Caco-2 (cell line): ENCODE measurements around the gene UPP1. TPM values are rescaled to one million over a fixed set of nuclear protein-coding genes. Genes with fewer than 3 reads are reported as not detected.
"Not testable (repeated sequence)": the region's sequence is repeated elsewhere in the genome, so short reads cannot be mapped to it uniquely, and the experiment has no call there.

Source experiments
- BruUV-seq: library from RNA; stranded (reverse); fragments of 400-500 nt; replicated peaks from 2 replicates; lab custom pipeline; 2021; lab: Mats Ljungman, UMichigan
- CTCF ChIA-PET: fragments of 300-600 bp; sonication (Branson Sonifier 250); formaldehyde crosslinking; loops from one replicate; lab custom pipeline; 2022; ENCODE audit warnings: antibody characterized with exemption; lab: Charles Lee
- POLR2A ChIA-PET: fragments of 300-600 bp; sonication (Branson Sonifier 250); formaldehyde crosslinking; loops from one replicate; lab custom pipeline; 2022; ENCODE audit warnings: antibody characterized with exemption; lab: Charles Lee
- DNase-seq, 2 experiments: peaks; one replicate each; pipeline versions ENCODE4 v3.0.0 to v3.0.0-alpha.2; 2020 to 2022
- H3K27me3 ChIP-seq: replicated peaks from 2 replicates; pipeline ENCODE4 v1.6.0; 2011; ENCODE audit warnings: low read length; ENCODE audit not compliant: control insufficient read depth, insufficient read depth
- H3K36me3 ChIP-seq: 2 replicates; pipeline ENCODE4 v1.5.1; 2011; ENCODE audit warnings: low read length; ENCODE audit not compliant: control insufficient read depth, insufficient read depth
- H3K4me1 ChIP-seq: fragments of 250-450 bp; sonication (Bioruptor Pico); 2 replicates; pipeline ENCODE4 v1.5.1; 2020; ENCODE audit warnings: mild to moderate bottlenecking
- H3K4me3 ChIP-seq: 2 replicates; pipeline ENCODE4 v1.5.1; 2011; ENCODE audit warnings: low read depth, mild to moderate bottlenecking, control low read depth, low read length
- H3K9me3 ChIP-seq: fragments of 250-450 bp; sonication (Bioruptor Pico); 2 replicates; pipeline ENCODE4 v1.5.1; 2020; ENCODE audit warnings: mild to moderate bottlenecking, moderate library complexity
- H3K27ac Mint-ChIP-seq: one replicate; pipeline ENCODE4 v1.8.0; 2022; ENCODE audit warnings: mixed read lengths; ENCODE audit not compliant: unreplicated experiment
- H3K27me3 Mint-ChIP-seq: one replicate; pipeline ENCODE4 v1.8.0; 2022; ENCODE audit warnings: mixed read lengths; ENCODE audit not compliant: insufficient read depth, unreplicated experiment
- H3K36me3 Mint-ChIP-seq: one replicate; pipeline ENCODE4 v1.8.0; 2022; ENCODE audit warnings: mild to moderate bottlenecking, mixed read lengths; ENCODE audit not compliant: insufficient read depth, unreplicated experiment
- H3K4me1 Mint-ChIP-seq: one replicate; pipeline ENCODE4 v1.8.0; 2022; ENCODE audit warnings: low read depth, mixed read lengths; ENCODE audit not compliant: unreplicated experiment
- H3K4me3 Mint-ChIP-seq: one replicate; pipeline ENCODE4 v1.8.0; 2022; ENCODE audit warnings: mild to moderate bottlenecking, moderate library complexity, mixed read lengths; ENCODE audit not compliant: unreplicated experiment
- H3K9me3 Mint-ChIP-seq: one replicate; pipeline ENCODE4 v1.8.0; 2022; ENCODE audit warnings: mixed read lengths; ENCODE audit not compliant: unreplicated experiment
- intact Hi-C: fragments of 100-400 bp; cut with micrococcal nuclease; formaldehyde crosslinking; loops from one replicate; pipeline ENCODE4 v1.10.0; 2022; ENCODE audit not compliant: unreplicated experiment
- total RNA-seq: library from RNA; stranded (reverse); gene quantifications from 2 replicates; pipeline ENCODE4 v1.2.3, GENCODE V29; 2022
- TF ChIP-seq, protein P1 (sequence below), 2 experiments: fragments of 200-600 bp in 1 of 2; IDR thresholded peaks; 1 replicate in 1 of 2; 2 replicates in 1 of 2; pipeline versions ENCODE4 v1.5.1 to v1.8.0; 2011 to 2022; ENCODE audit warnings: antibody characterized with exemption in 1 of 2, control low read depth in 1 of 2, inconsistent platforms in 1 of 2, low read depth in 1 of 2, low read length in 1 of 2, mild to moderate bottlenecking in 1 of 2, moderate library complexity in 1 of 2; ENCODE audit not compliant: insufficient read depth in 1 of 2, severe bottlenecking in 1 of 2, unreplicated experiment in 1 of 2

UPP1 gene
- total RNA-seq, 1 experiment from 2014 or later = 20.6 TPM

DNA sequence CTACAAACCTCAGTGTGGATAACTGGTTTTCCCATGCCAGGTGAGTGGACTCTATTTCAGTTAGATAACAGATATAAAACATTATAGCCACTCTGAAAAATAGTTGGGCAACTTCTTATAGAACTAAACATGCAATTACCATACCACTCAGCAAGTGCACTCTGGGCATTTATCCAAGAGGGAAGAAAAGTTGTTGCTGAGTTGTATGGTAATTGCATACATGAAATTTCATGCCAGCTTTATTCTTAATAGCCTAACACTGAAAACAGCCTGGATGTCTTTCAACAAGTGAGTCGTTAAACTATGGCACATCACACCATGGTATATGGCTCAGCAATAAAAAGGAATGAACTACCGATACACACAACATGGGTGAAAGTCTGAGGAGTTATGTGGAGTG, 10.6 kb upstream of the UPP1 start:
- no peaks in the 10 kb centered on the region for H3K36me3 Mint-ChIP-seq
- ChIA-PET CTCF (interaction anchor here (0.6 kb wide), 2 partner anchors 41 to 66 kb away, joined by 3 to 4 read pairs; no protein-coding TSS in a partner anchor), POLR2A (no interaction called here)

DNA sequence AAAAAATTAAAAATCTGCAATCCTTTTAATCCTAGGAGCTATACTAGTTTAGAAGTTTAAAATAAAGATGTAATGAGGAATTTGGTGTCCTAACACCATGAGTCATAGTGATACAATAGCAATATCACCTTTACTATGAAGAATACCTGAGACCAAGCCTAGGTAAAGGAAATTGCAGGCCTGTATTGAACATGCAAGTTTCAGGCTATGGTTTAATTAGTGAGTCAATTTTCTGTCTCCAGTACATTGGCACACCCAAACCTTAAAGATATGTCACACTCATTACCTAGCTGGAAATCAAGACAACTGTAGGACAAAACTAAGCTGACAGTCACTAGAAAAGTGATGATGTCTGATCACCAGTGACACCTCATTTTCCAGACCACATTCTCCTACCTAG, 6.7 kb upstream of the UPP1 start:
- H3K27me3 Mint-ChIP-seq, DNase-seq, H3K36me3 ChIP-seq, BruUV-seq, H3K4me3 ChIP-seq, POLR2A ChIA-PET, H3K9me3 ChIP-seq, H3K27ac Mint-ChIP-seq, CTCF ChIA-PET, H3K4me3 Mint-ChIP-seq, H3K27me3 ChIP-seq, H3K36me3 Mint-ChIP-seq, H3K9me3 Mint-ChIP-seq, intact Hi-C loops: not testable (repeated sequence)
- peaks cover 22% of the 10 kb centered on the region for H3K4me1 ChIP-seq
- peaks cover 14% of the 10 kb centered on the region for H3K4me1 Mint-ChIP-seq

More for the DNA sequence above, 10.6 kb upstream of the UPP1 start:
- no peak overlapping the region for H3K27ac Mint-ChIP-seq
- TF ChIP-seq, protein P1, sequence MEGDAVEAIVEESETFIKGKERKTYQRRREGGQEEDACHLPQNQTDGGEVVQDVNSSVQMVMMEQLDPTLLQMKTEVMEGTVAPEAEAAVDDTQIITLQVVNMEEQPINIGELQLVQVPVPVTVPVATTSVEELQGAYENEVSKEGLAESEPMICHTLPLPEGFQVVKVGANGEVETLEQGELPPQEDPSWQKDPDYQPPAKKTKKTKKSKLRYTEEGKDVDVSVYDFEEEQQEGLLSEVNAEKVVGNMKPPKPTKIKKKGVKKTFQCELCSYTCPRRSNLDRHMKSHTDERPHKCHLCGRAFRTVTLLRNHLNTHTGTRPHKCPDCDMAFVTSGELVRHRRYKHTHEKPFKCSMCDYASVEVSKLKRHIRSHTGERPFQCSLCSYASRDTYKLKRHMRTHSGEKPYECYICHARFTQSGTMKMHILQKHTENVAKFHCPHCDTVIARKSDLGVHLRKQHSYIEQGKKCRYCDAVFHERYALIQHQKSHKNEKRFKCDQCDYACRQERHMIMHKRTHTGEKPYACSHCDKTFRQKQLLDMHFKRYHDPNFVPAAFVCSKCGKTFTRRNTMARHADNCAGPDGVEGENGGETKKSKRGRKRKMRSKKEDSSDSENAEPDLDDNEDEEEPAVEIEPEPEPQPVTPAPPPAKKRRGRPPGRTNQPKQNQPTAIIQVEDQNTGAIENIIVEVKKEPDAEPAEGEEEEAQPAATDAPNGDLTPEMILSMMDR (IDR thresholded peaks at IDR 0.05; ENCODE audit: insufficient read depth in 1 of 2, low read depth in 1 of 2, low read length in 1 of 2, severe bottlenecking in 1 of 2, unreplicated experiment in 1 of 2) = no peak
- Histone ChIP-seq H3K4me3 (no peak overlapping the region), H3K36me3 (no peaks in the 10 kb centered on the region), H3K9me3 (no peaks in the 10 kb centered on the region), H3K4me1 (no peaks in the 10 kb centered on the region; the same call in 1 of the 2 replicates), H3K27me3 (no peaks in the 10 kb centered on the region)
- no peak for DNase-seq
- no peaks in the 10 kb centered on the region for H3K9me3 Mint-ChIP-seq
- intact Hi-C loops = no loop called here
- H3K4me1 Mint-ChIP-seq = no peaks in the 10 kb centered on the region
- H3K27me3 Mint-ChIP-seq = no peaks in the 10 kb centered on the region
- BruUV-seq = no TSS peak
- H3K4me3 Mint-ChIP-seq = no peak overlapping the region

DNA sequence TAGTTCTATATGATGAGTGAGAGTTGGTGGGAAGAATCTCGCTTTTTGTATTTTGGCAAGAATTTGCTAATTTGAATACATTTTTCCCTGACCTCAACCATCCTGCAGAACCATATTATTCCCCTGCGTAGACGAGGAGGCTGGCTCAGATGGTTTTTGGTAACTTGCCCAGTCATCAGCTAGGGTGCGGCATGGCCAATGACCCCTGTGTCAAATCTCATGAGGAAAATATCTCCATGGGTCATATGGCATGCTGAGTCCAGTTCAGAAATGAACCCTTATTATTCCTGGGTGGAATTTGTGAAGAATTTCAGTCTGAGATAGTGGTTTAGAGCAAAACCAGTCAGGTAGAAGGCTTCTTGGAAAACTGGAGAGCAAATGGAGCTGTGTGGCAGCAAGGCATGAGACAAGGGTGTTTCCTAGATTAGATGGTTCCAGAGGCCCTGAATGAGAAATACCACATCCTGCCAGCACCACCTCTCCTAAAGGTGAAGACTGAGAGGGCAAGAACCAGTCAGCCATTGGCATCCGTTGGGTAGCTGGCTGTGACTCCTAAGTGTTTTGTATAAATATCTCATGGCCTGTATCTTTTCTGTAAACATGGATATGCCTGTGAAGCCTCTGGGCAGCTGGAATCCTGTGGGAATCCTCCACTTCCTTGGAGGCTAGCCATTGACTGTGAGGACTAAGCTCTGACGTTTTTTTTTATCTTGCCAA, 5.8 kb upstream of the UPP1 start:
- no peaks in the 10 kb centered on the region for H3K36me3 ChIP-seq
- peaks cover 14% of the 10 kb centered on the region for H3K4me1 Mint-ChIP-seq
- no peaks in the 10 kb centered on the region for H3K9me3 ChIP-seq
- H3K4me3 Mint-ChIP-seq = no peak overlapping the region
- ChIA-PET POLR2A (no interaction called here), CTCF (no interaction called here)
- H3K27me3 ChIP-seq = no peaks in the 10 kb centered on the region
- peaks cover 4% of the 10 kb centered on the region for H3K36me3 Mint-ChIP-seq
- H3K4me1 ChIP-seq = peaks cover 26% of the 10 kb centered on the region
- intact Hi-C loops = no loop called here
- TF ChIP-seq, protein P1 (IDR thresholded peaks at IDR 0.05; ENCODE audit: insufficient read depth in 1 of 2, low read depth in 1 of 2, low read length in 1 of 2, severe bottlenecking in 1 of 2, unreplicated experiment in 1 of 2) = no peak
- no peaks in the 10 kb centered on the region for H3K9me3 Mint-ChIP-seq
- DNase-seq = no peak
- H3K27ac Mint-ChIP-seq = no peak overlapping the region
- BruUV-seq = no TSS peak
- no peaks in the 10 kb centered on the region for H3K27me3 Mint-ChIP-seq
- H3K4me3 ChIP-seq = no peak overlapping the region
